Mesodermal cell (in vitro differentiated cells): ENCODE measurements around the gene ACAP3.
"Not testable (repeated sequence)": the region's sequence is repeated elsewhere in the genome, so short reads cannot be mapped to it uniquely, and the experiment has no call there.

Experiments
- H3K27ac ChIP-seq: 2 replicates; pipeline ENCODE4 v1.7.0; 2013; ENCODE audit warnings: mild to moderate bottlenecking, low read depth, low read length, moderate library complexity; ENCODE audit not compliant: severe bottlenecking
- H3K36me3 ChIP-seq: 2 replicates; pipeline ENCODE4 v1.7.1; 2013; ENCODE audit warnings: mild to moderate bottlenecking, low read length, moderate library complexity; ENCODE audit not compliant: control insufficient read depth, insufficient read depth
- H3K4me1 ChIP-seq: one replicate; pipeline ENCODE4 v1.7.1; 2013; ENCODE audit warnings: mild to moderate bottlenecking, low read length; ENCODE audit not compliant: insufficient read depth, control insufficient read depth, poor library complexity, severe bottlenecking
- H3K4me3 ChIP-seq: 2 replicates; pipeline ENCODE4 v1.7.0; 2013; ENCODE audit warnings: low read length, control low read depth, mild to moderate bottlenecking; ENCODE audit not compliant: insufficient read depth, poor library complexity, severe bottlenecking; ENCODE audit errors: extremely low read depth
- H3K9me3 ChIP-seq: 2 replicates; pipeline ENCODE4 v1.7.1; 2013; ENCODE audit warnings: mild to moderate bottlenecking, low read length, moderate library complexity; ENCODE audit not compliant: control insufficient read depth
- WGBS, 2 experiments: methylation state at CpG; one replicate each; pipeline ENCODE4 v1.1.5; 2013; ENCODE audit warnings: missing lambda C conversion rate in 2 of 2; ENCODE audit not compliant: insufficient coverage in 2 of 2; 5-methylcytosine and 5-hydroxymethylcytosine counted together

Gene ACAP3

GRCh38 chr1:1255078-1255477 lies 52.7 kb downstream of the ACAP3 start:
- H3K36me3 ChIP-seq = peaks cover 72% of the 10 kb centered on the region
- 96 to 98% methylated on average over 26 of the region's 26 CpGs for WGBS, 2 experiments
- H3K4me1 ChIP-seq = peaks cover 8% of the 10 kb centered on the region
- no peak overlapping the region for H3K4me3 ChIP-seq
- H3K9me3 ChIP-seq = no peaks in the 10 kb centered on the region
- H3K27ac ChIP-seq = no peak overlapping the region

GRCh38 chr1:1254667-1254998 lies 53.1 kb downstream of the ACAP3 start:
- Histone ChIP-seq H3K4me1 (peaks cover 8% of the 10 kb centered on the region), H3K27ac (no peak overlapping the region), H3K4me3 (no peak overlapping the region), H3K36me3 (peaks cover 67% of the 10 kb centered on the region), H3K9me3 (no peaks in the 10 kb centered on the region)
- WGBS, 2 experiments = 92 to 96% methylated on average over 20 of the region's 21 CpGs

GRCh38 chr1:1253972-1254666 lies 53.6 kb downstream of the ACAP3 start:
- no peak overlapping the region for H3K4me3 ChIP-seq
- no peaks in the 10 kb centered on the region for H3K9me3 ChIP-seq
- peaks cover 62% of the 10 kb centered on the region for H3K36me3 ChIP-seq

GRCh38 chr1:1253314-1253713 lies 54.4 kb downstream of the ACAP3 start:
- no peaks in the 10 kb centered on the region for H3K9me3 ChIP-seq
- H3K4me1 ChIP-seq = peaks cover 8% of the 10 kb centered on the region
- WGBS, 2 experiments = 94% methylated on average over 10 to 12 of the region's 12 CpGs
- no peak overlapping the region for H3K4me3 ChIP-seq
- H3K27ac ChIP-seq = no peak overlapping the region
- H3K36me3 ChIP-seq = peaks cover 61% of the 10 kb centered on the region

More at GRCh38 chr1:1253972-1254666, 53.6 kb downstream of the ACAP3 start:
- Histone ChIP-seq H3K4me1 (peaks cover 8% of the 10 kb centered on the region), H3K27ac (no peak overlapping the region)
- 97 to 98% methylated on average over 42 to 49 of the region's 50 CpGs for WGBS, 2 experiments

- Histone ChIP-seq H3K27ac (peak overlapping the region; percentile 23), H3K4me3 (no peak overlapping the region), H3K4me1 (peaks cover 8% of the 10 kb centered on the region), H3K36me3 (peaks cover 44% of the 10 kb centered on the region), H3K9me3 (no peaks in the 10 kb centered on the region)
- WGBS, 2 experiments = 88 to 93% methylated on average over 15 of the region's 16 CpGs
Observed at GRCh38 chr1:1250786-1251284, 56.9 kb downstream of the ACAP3 start.

- not testable (repeated sequence) for H3K27ac ChIP-seq, H3K4me3 ChIP-seq, H3K9me3 ChIP-seq, H3K4me1 ChIP-seq
- peaks cover 22% of the 10 kb centered on the region for H3K36me3 ChIP-seq
- 95% methylated on average over 7 to 12 of the region's 21 CpGs for WGBS, 2 experiments
Observed at GRCh38 chr1:1248009-1248913, 59.5 kb downstream of the ACAP3 start.

GRCh38 chr1:1247341-1247913 lies 60.3 kb downstream of the ACAP3 start:
- Histone ChIP-seq H3K4me1 (peaks cover 8% of the 10 kb centered on the region), H3K36me3 (peaks cover 15% of the 10 kb centered on the region), H3K9me3 (no peaks in the 10 kb centered on the region), H3K27ac (no peak overlapping the region), H3K4me3 (no peak overlapping the region)
- 81 to 82% methylated on average over 19 to 20 of the region's 25 CpGs for WGBS, 2 experiments

- H3K27ac ChIP-seq = no peak within 1 kb of the TSS
- H3K36me3 ChIP-seq = peaks cover 8% of the 10 kb centered on the region
- no peaks in the 10 kb centered on the region for H3K9me3 ChIP-seq
- no peak within 1 kb of the TSS for H3K4me3 ChIP-seq
- 12 to 18% methylated on average over 51 to 62 of the region's 74 CpGs for whole genome bisulfite sequencing, 2 experiments
- peaks cover 8% of the 10 kb centered on the region for H3K4me1 ChIP-seq
Observed at GRCh38 chr1:1246577-1247340, 61.0 kb downstream of the ACAP3 start, which contains the start of gene C1QTNF12. TSS of gene C1QTNF12 (minus strand) at chr1:1246722. CDS start at chr1:1246690, 32 bp downstream.

GRCh38 chr1:1245817-1246576 lies 61.7 kb downstream of the ACAP3 start:
- Histone ChIP-seq H3K27ac (no peak overlapping the region), H3K4me1 (peaks cover 6% of the 10 kb centered on the region), H3K36me3 (peaks cover 7% of the 10 kb centered on the region), H3K9me3 (no peaks in the 10 kb centered on the region), H3K4me3 (no peak overlapping the region)
- WGBS, 2 experiments = 48 to 54% methylated on average over 39 to 40 of the region's 45 CpGs
